ENCODE results near the gene SLC49A3. TPM values are rescaled to one million over a fixed set of nuclear protein-coding genes. Genes with fewer than 3 reads are reported as not detected.

Gene SLC49A3
- total and polyA plus RNA-seq, 2 experiments from 2014 or later = 1.3 to 3.7 TPM

DNA sequence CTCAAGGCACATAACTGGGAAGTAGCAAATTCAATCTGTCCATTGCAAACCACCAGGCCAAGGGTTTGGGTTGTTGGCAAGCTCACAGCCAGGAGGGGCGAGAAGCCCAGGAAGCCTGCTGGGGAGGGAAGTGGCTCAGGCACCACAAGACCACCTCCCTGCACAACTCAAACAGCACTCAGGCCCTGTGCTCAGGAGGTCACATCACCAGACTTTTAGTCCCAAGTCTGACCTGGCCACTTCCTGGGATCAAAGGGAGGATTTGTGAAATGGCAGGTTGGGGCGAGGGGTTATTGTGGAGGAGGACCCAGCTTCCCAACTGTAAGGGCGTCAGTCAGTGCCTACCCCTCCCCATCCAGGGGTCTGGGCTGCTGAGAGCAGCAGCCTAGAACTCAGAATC is 17.2 kb downstream of the SLC49A3 start:
- Mint-ChIP-seq H3K4me1 (peaks cover 6% of the 10 kb centered on the region), H3K27ac (no peak overlapping the region), H3K4me3 (no peak overlapping the region), H3K9me3 (no peaks in the 10 kb centered on the region), H3K36me3 (ENCODE audit: low read depth) (peaks cover 33% of the 10 kb centered on the region), H3K27me3 (ENCODE audit: insufficient read depth, low read depth, poor library complexity) (peaks cover 15% of the 10 kb centered on the region)
- Histone ChIP-seq H4K20me1 (replicated peaks; ENCODE audit: insufficient read depth) (no peaks in the 10 kb centered on the region; the same call in 1 of the 2 replicates), H3K27me3 (ENCODE audit: insufficient read depth) (no peaks in the 10 kb centered on the region), H2AFZ (no peak overlapping the region), H3K9me2 (ENCODE audit: insufficient read depth) (no peaks in the 10 kb centered on the region), H3K4me3 (no peak overlapping the region), H3K27ac (ENCODE audit: low read depth) (no peak overlapping the region), H3K4me2 (no peak overlapping the region), H3K79me2 (replicated peaks; ENCODE audit: insufficient read depth) (peaks cover 12% of the 10 kb centered on the region), H3F3A (replicated peaks; ENCODE audit: low read depth) (peaks cover 13% of the 10 kb centered on the region), H3K36me3 (ENCODE audit: insufficient read depth) (peaks cover 20% of the 10 kb centered on the region), H3K4me1 (ENCODE audit: insufficient read depth) (peaks cover 6% of the 10 kb centered on the region)
- DNase-seq (ENCODE audit: low spot score) = no peak
- TF ChIP-seq ZNF114 (CRISPR knock-in tag; IDR thresholded peaks at IDR 0.05) (no peak), EZH2phosphoT487 (IDR thresholded peaks at IDR 0.05; ENCODE audit: unreplicated experiment) (no peak), STAT1 (IDR thresholded peaks at IDR 0.05; ENCODE audit: unreplicated experiment) (no peak), JUNB (IDR thresholded peaks at IDR 0.05; ENCODE audit: unreplicated experiment) (no peak), POLR2AphosphoS5 (IDR thresholded peaks at IDR 0.05; ENCODE audit: low read depth) (no peak), EZH2 (IDR thresholded peaks at IDR 0.05; ENCODE audit: low read depth, unreplicated experiment) (no peak), CREB1 (CRISPR knock-in tag; IDR thresholded peaks at IDR 0.05; ENCODE audit: low read depth) (no peak), NANOG (IDR thresholded peaks at IDR 0.05; ENCODE audit: borderline replicate concordance) (no peak), ZNF331 (CRISPR knock-in tag; IDR thresholded peaks at IDR 0.05; ENCODE audit: low read depth) (no peak)
- TF ChIP-seq, protein P1, sequence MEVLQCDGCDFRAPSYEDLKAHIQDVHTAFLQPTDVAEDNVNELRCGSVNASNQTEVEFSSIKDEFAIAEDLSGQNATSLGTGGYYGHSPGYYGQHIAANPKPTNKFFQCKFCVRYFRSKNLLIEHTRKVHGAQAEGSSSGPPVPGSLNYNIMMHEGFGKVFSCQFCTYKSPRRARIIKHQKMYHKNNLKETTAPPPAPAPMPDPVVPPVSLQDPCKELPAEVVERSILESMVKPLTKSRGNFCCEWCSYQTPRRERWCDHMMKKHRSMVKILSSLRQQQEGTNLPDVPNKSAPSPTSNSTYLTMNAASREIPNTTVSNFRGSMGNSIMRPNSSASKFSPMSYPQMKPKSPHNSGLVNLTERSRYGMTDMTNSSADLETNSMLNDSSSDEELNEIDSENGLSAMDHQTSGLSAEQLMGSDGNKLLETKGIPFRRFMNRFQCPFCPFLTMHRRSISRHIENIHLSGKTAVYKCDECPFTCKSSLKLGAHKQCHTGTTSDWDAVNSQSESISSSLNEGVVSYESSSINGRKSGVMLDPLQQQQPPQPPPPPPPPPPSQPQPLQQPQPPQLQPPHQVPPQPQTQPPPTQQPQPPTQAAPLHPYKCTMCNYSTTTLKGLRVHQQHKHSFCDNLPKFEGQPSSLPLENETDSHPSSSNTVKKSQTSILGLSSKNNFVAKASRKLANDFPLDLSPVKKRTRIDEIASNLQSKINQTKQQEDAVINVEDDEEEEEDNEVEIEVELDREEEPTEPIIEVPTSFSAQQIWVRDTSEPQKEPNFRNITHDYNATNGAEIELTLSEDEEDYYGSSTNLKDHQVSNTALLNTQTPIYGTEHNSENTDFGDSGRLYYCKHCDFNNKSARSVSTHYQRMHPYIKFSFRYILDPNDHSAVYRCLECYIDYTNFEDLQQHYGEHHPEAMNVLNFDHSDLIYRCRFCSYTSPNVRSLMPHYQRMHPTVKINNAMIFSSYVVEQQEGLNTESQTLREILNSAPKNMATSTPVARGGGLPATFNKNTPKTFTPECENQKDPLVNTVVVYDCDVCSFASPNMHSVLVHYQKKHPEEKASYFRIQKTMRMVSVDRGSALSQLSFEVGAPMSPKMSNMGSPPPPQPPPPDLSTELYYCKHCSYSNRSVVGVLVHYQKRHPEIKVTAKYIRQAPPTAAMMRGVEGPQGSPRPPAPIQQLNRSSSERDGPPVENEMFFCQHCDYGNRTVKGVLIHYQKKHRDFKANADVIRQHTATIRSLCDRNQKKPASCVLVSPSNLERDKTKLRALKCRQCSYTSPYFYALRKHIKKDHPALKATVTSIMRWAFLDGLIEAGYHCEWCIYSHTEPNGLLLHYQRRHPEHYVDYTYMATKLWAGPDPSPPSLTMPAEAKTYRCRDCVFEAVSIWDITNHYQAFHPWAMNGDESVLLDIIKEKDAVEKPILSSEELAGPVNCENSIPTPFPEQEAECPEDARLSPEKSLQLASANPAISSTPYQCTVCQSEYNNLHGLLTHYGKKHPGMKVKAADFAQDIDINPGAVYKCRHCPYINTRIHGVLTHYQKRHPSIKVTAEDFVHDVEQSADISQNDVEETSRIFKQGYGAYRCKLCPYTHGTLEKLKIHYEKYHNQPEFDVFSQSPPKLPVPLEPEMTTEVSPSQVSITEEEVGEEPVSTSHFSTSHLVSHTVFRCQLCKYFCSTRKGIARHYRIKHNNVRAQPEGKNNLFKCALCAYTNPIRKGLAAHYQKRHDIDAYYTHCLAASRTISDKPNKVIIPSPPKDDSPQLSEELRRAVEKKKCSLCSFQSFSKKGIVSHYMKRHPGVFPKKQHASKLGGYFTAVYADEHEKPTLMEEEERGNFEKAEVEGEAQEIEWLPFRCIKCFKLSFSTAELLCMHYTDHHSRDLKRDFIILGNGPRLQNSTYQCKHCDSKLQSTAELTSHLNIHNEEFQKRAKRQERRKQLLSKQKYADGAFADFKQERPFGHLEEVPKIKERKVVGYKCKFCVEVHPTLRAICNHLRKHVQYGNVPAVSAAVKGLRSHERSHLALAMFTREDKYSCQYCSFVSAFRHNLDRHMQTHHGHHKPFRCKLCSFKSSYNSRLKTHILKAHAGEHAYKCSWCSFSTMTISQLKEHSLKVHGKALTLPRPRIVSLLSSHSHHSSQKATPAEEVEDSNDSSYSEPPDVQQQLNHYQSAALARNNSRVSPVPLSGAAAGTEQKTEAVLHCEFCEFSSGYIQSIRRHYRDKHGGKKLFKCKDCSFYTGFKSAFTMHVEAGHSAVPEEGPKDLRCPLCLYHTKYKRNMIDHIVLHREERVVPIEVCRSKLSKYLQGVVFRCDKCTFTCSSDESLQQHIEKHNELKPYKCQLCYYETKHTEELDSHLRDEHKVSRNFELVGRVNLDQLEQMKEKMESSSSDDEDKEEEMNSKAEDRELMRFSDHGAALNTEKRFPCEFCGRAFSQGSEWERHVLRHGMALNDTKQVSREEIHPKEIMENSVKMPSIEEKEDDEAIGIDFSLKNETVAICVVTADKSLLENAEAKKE (CRISPR knock-in tag; IDR thresholded peaks at IDR 0.05) = no peak
- TF ChIP-seq, protein P2, sequence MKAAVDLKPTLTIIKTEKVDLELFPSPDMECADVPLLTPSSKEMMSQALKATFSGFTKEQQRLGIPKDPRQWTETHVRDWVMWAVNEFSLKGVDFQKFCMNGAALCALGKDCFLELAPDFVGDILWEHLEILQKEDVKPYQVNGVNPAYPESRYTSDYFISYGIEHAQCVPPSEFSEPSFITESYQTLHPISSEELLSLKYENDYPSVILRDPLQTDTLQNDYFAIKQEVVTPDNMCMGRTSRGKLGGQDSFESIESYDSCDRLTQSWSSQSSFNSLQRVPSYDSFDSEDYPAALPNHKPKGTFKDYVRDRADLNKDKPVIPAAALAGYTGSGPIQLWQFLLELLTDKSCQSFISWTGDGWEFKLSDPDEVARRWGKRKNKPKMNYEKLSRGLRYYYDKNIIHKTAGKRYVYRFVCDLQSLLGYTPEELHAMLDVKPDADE (IDR thresholded peaks at IDR 0.05) = no peak
- TF ChIP-seq, protein P3, sequence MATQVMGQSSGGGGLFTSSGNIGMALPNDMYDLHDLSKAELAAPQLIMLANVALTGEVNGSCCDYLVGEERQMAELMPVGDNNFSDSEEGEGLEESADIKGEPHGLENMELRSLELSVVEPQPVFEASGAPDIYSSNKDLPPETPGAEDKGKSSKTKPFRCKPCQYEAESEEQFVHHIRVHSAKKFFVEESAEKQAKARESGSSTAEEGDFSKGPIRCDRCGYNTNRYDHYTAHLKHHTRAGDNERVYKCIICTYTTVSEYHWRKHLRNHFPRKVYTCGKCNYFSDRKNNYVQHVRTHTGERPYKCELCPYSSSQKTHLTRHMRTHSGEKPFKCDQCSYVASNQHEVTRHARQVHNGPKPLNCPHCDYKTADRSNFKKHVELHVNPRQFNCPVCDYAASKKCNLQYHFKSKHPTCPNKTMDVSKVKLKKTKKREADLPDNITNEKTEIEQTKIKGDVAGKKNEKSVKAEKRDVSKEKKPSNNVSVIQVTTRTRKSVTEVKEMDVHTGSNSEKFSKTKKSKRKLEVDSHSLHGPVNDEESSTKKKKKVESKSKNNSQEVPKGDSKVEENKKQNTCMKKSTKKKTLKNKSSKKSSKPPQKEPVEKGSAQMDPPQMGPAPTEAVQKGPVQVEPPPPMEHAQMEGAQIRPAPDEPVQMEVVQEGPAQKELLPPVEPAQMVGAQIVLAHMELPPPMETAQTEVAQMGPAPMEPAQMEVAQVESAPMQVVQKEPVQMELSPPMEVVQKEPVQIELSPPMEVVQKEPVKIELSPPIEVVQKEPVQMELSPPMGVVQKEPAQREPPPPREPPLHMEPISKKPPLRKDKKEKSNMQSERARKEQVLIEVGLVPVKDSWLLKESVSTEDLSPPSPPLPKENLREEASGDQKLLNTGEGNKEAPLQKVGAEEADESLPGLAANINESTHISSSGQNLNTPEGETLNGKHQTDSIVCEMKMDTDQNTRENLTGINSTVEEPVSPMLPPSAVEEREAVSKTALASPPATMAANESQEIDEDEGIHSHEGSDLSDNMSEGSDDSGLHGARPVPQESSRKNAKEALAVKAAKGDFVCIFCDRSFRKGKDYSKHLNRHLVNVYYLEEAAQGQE (IDR thresholded peaks at IDR 0.05; ENCODE audit: unreplicated experiment) = no peak
- TF ChIP-seq, protein P4, sequence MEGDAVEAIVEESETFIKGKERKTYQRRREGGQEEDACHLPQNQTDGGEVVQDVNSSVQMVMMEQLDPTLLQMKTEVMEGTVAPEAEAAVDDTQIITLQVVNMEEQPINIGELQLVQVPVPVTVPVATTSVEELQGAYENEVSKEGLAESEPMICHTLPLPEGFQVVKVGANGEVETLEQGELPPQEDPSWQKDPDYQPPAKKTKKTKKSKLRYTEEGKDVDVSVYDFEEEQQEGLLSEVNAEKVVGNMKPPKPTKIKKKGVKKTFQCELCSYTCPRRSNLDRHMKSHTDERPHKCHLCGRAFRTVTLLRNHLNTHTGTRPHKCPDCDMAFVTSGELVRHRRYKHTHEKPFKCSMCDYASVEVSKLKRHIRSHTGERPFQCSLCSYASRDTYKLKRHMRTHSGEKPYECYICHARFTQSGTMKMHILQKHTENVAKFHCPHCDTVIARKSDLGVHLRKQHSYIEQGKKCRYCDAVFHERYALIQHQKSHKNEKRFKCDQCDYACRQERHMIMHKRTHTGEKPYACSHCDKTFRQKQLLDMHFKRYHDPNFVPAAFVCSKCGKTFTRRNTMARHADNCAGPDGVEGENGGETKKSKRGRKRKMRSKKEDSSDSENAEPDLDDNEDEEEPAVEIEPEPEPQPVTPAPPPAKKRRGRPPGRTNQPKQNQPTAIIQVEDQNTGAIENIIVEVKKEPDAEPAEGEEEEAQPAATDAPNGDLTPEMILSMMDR (conservative IDR thresholded peaks at IDR 0.05; ENCODE audit: low read depth in 2 of 2) = no peak
- ATAC-seq = no peak
